Mammary epithelial cell (primary cell): Measurements from ENCODE around the gene PRKCQ.

Experiments
- EZH2 ChIP-seq: IDR thresholded peaks from 2 replicates; pipeline ENCODE4 v1.6.1; 2012; ENCODE audit warnings: low read length, inconsistent platforms, borderline replicate concordance
- TF ChIP-seq, protein P1 (sequence below), 2 donors: IDR thresholded peaks in 1 of 2; conservative IDR thresholded peaks in 1 of 2; 2 replicates each; pipeline ENCODE4 v1.5.1; 2011 to 2012; ENCODE audit warnings: inconsistent platforms in 2 of 2, low read length in 2 of 2, mild to moderate bottlenecking in 2 of 2, control low read depth in 1 of 2, low read depth in 1 of 2; ENCODE audit not compliant: insufficient read depth in 1 of 2; ENCODE audit errors: extremely low read depth in 1 of 2

DNA sequence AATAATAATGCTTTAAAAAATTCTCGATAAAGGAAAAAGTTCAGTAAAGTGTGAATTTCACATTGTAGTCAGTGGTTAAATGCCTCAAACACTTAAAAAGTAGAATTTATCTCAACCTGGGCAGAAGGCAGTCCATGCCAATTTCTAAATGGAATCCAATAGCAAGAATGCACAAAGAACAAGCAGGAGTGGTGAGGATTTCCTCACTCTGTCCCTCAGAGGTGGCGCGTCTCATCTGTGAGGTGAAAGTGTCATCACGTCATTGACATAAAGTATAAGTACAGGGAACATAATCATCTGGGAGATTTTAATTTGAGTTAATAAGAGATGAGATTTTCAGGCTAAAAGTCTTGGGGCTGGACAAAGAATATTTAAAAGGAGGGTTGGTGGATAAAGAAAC lies 10.0 kb upstream of the PRKCQ start:
- TF ChIP-seq, protein P1, sequence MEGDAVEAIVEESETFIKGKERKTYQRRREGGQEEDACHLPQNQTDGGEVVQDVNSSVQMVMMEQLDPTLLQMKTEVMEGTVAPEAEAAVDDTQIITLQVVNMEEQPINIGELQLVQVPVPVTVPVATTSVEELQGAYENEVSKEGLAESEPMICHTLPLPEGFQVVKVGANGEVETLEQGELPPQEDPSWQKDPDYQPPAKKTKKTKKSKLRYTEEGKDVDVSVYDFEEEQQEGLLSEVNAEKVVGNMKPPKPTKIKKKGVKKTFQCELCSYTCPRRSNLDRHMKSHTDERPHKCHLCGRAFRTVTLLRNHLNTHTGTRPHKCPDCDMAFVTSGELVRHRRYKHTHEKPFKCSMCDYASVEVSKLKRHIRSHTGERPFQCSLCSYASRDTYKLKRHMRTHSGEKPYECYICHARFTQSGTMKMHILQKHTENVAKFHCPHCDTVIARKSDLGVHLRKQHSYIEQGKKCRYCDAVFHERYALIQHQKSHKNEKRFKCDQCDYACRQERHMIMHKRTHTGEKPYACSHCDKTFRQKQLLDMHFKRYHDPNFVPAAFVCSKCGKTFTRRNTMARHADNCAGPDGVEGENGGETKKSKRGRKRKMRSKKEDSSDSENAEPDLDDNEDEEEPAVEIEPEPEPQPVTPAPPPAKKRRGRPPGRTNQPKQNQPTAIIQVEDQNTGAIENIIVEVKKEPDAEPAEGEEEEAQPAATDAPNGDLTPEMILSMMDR (conservative IDR thresholded peaks at IDR 0.05 in 1 of 2, IDR thresholded peaks at IDR 0.05 in 1 of 2; ENCODE audit: extremely low read depth in 1 of 2, insufficient read depth in 1 of 2, low read depth in 1 of 2, low read length in 2 of 2), result no peak
- no peak for TF ChIP-seq EZH2
